Activated CD8-positive, alpha-beta T cell treated with anti-CD3 and anti-CD28 coated beads for 36 hours (primary cell): ENCODE data around the gene HIGD2A. TPM values are rescaled to one million over a fixed set of nuclear protein-coding genes. Genes with fewer than 3 reads are reported as not detected.

Experiments used
- ATAC-seq: fragments of 200-7000 bp; cut with Tn5 transposase; one replicate; pipeline ENCODE4 v1.10.0; 2021; ENCODE audit warnings: mild to moderate bottlenecking, moderate library complexity
- CTCF ChIA-PET: fragments of 350-600 bp; sonication (Branson Sonifier 250); formaldehyde crosslinking; loops from one replicate; lab custom pipeline; 2021; ENCODE audit warnings: antibody characterized with exemption; lab: Charles Lee
- POLR2A ChIA-PET: fragments of 350-600 bp; sonication (Branson Sonifier 250); formaldehyde crosslinking; loops from one replicate; lab custom pipeline; 2021; ENCODE audit warnings: antibody characterized with exemption; lab: Charles Lee
- DNase-seq: peaks from one replicate; pipeline ENCODE4 v3.0.0-alpha.2; 2020
- H3K27ac Mint-ChIP-seq: one replicate; pipeline ENCODE4 v1.8.0; 2021; ENCODE audit warnings: mild to moderate bottlenecking, mixed read lengths
- H3K27me3 Mint-ChIP-seq: one replicate; pipeline ENCODE4 v1.8.0; 2021; ENCODE audit warnings: mixed read lengths
- H3K36me3 Mint-ChIP-seq: one replicate; pipeline ENCODE4 v1.8.0; 2021; ENCODE audit warnings: low read depth, mixed read lengths
- H3K4me1 Mint-ChIP-seq: one replicate; pipeline ENCODE4 v1.8.0; 2021; ENCODE audit warnings: low read depth, mixed read lengths
- H3K4me3 Mint-ChIP-seq: one replicate; pipeline ENCODE4 v1.8.0; 2021; ENCODE audit warnings: mild to moderate bottlenecking, moderate library complexity, mixed read lengths
- H3K9me3 Mint-ChIP-seq: one replicate; pipeline ENCODE4 v1.8.0; 2021; ENCODE audit warnings: mixed read lengths
- intact Hi-C: fragments of 100-400 bp; cut with micrococcal nuclease; formaldehyde crosslinking; loops from one replicate; pipeline ENCODE4 v1.10.0; 2022
- total RNA-seq, 2 experiments: library from RNA; stranded (reverse); gene quantifications; one replicate each; pipeline ENCODE4 v1.2.3, GENCODE V29; 2021
- TF ChIP-seq, protein P1 (sequence below): fragments of 200-600 bp; IDR thresholded peaks from one replicate; pipeline ENCODE4 v1.8.0; 2022; ENCODE audit warnings: antibody characterized with exemption, mild to moderate bottlenecking

HIGD2A gene
- total RNA-seq, 2 experiments from 2014 or later: 118 to 120 TPM

DNA sequence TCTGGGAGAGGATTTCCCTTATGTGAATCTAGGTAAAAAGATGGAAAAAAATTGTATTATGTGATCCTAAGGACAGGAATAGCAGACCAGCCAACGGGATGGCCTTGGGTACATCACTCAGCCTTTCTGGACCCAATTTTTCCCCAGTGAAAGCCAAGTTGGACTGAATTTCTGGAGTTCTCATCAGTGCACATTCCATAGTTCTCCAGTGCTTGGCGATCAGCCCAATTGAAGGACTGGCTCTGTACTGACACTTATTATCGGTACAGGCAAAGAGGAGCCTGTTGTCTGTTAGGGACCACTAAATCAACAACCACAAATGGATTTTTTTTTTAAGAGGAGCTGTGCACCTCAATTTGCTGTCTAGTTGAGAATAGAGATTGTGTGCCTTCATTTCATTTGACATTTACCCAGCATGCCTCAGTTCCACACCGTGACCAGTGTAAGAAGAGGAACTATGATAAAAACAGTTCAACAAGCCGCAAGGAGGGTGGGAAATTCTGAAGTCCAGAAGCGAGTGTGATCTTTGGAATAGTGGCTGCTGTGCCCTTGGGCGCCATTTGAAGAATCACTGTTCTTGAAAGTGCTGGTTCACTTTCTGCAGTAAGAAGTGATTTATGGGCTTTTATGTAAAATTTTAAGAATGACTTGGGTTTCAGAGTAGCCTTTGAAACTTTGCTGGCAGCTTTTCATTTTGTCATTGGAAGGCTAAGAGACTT, 15.3 kb upstream of the HIGD2A start:
- Mint-ChIP-seq H3K4me3 (no peak overlapping the region), H3K9me3 (no peaks in the 10 kb centered on the region), H3K36me3 (peaks cover 14% of the 10 kb centered on the region), H3K4me1 (no peaks in the 10 kb centered on the region), H3K27ac (no peak overlapping the region), H3K27me3 (no peaks in the 10 kb centered on the region)
- intact Hi-C loops: no loop called here
- CTCF ChIA-PET: interaction anchor here (0.9 kb wide), 1 partner anchor 8 kb away, joined by 3 read pairs; no protein-coding TSS in a partner anchor
- DNase-seq: no peak
- POLR2A ChIA-PET: interaction anchor here (2.1 kb wide), 1 partner anchor 10 kb away, joined by 13 read pairs; no protein-coding TSS in a partner anchor
- no peak for ATAC-seq
- TF ChIP-seq, protein P1, sequence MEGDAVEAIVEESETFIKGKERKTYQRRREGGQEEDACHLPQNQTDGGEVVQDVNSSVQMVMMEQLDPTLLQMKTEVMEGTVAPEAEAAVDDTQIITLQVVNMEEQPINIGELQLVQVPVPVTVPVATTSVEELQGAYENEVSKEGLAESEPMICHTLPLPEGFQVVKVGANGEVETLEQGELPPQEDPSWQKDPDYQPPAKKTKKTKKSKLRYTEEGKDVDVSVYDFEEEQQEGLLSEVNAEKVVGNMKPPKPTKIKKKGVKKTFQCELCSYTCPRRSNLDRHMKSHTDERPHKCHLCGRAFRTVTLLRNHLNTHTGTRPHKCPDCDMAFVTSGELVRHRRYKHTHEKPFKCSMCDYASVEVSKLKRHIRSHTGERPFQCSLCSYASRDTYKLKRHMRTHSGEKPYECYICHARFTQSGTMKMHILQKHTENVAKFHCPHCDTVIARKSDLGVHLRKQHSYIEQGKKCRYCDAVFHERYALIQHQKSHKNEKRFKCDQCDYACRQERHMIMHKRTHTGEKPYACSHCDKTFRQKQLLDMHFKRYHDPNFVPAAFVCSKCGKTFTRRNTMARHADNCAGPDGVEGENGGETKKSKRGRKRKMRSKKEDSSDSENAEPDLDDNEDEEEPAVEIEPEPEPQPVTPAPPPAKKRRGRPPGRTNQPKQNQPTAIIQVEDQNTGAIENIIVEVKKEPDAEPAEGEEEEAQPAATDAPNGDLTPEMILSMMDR: no peak

- POLR2A ChIA-PET: interaction anchor here (1.3 to 4.0 kb wide), 2 partner anchors 8 to 18 kb away, joined by 4 to 14 read pairs; partner anchors contain the start of genes HIGD2A, KIAA1191 and NOP16
- no peak overlapping the region for H3K27ac Mint-ChIP-seq
- DNase-seq: no peak
- no peaks in the 10 kb centered on the region for H3K27me3 Mint-ChIP-seq
- peaks cover 51% of the 10 kb centered on the region for H3K36me3 Mint-ChIP-seq
- CTCF ChIA-PET: interaction anchor here (0.7 kb wide), 1 partner anchor 25 kb away, joined by 3 read pairs; no protein-coding TSS in a partner anchor
- intact Hi-C loops: no loop called here
- no peaks in the 10 kb centered on the region for H3K9me3 Mint-ChIP-seq
- TF ChIP-seq, protein P1: no peak
- ATAC-seq: no peak
- H3K4me1 Mint-ChIP-seq: peaks cover 2% of the 10 kb centered on the region
- no peak overlapping the region for H3K4me3 Mint-ChIP-seq
These were observed 8.7 kb upstream of the HIGD2A start for GRCh38 chr5:176379881-176380280.

DNA sequence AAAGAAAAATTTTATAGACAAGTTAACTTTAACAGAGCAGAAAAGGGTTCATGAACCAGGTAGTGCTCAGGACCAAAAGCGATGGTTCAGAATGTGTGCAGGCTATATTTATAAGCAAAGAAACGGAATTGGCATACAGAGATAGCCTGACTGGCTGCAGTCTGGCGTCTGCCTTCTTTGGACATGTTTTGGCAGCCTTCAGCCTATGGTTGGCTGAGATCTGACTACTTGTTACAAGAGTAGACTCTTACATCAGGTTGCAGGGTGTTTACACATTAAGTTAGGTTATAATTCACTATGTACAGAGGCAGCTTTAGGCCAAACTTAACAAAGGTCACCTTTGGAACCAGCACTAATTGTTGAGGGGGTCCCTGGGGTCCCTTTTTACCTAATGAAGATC, 7.1 kb upstream of the HIGD2A start:
- Mint-ChIP-seq H3K4me1 (peaks cover 15% of the 10 kb centered on the region), H3K4me3 (no peak overlapping the region), H3K36me3 (peaks cover 61% of the 10 kb centered on the region), H3K27ac (no peak overlapping the region), H3K27me3 (no peaks in the 10 kb centered on the region), H3K9me3 (no peaks in the 10 kb centered on the region)
- ATAC-seq (no peak), DNase-seq (no peak)
- POLR2A ChIA-PET: interaction anchor here (1.1 to 4.0 kb wide), 5 partner anchors 9 to 20 kb away, joined by 3 to 14 read pairs (median 13); partner anchors contain the start of genes ARL10 and KIAA1191
- CTCF ChIA-PET: interaction anchor here (0.9 kb wide), 1 partner anchor 9 kb away, joined by 3 read pairs; no protein-coding TSS in a partner anchor
- TF ChIP-seq, protein P1: no peak
- intact Hi-C loops: no loop called here

DNA sequence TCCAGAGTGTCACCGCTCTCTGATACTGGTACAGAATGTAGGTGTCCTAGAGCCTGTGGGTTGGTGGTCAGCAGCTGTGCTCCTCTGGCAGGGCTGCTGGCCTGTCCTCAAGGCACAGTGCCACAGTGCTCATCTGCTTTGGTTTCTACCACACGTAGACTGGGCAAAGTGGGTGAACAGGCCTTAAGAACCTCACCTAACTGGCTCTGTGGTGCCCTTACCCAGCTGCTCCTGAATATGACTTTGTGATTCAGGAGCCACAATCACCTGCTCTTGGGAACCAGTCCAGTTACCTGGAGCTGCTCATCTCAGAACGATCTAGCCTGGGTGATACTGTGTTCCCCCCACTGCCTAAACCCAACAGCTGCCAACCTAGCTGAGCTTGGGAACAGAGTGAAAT, 6.6 kb upstream of the HIGD2A start:
- Mint-ChIP-seq H3K36me3 (peaks cover 66% of the 10 kb centered on the region), H3K27ac (no peak overlapping the region), H3K9me3 (no peaks in the 10 kb centered on the region), H3K27me3 (no peaks in the 10 kb centered on the region), H3K4me1 (peaks cover 20% of the 10 kb centered on the region), H3K4me3 (no peak overlapping the region)
- ATAC-seq (no peak), DNase-seq (no peak)
- intact Hi-C loops: no loop called here
- ChIA-PET CTCF (no interaction called here), POLR2A (interaction anchor here (1.1 to 4.0 kb wide), 5 partner anchors 10 to 20 kb away, joined by 3 to 14 read pairs (median 13); partner anchors contain the start of genes ARL10 and KIAA1191)
- TF ChIP-seq, protein P1: no peak

- POLR2A ChIA-PET: interaction anchor here (3.1 to 4.0 kb wide), 3 partner anchors 10 to 21 kb away, joined by 13 to 14 read pairs (median 14); partner anchors contain the start of gene KIAA1191
- CTCF ChIA-PET: no interaction called here
- intact Hi-C loops: no loop called here
- Mint-ChIP-seq H3K36me3 (peaks cover 72% of the 10 kb centered on the region), H3K4me1 (peaks cover 23% of the 10 kb centered on the region), H3K4me3 (no peak overlapping the region), H3K27ac (no peak overlapping the region), H3K9me3 (no peaks in the 10 kb centered on the region), H3K27me3 (no peaks in the 10 kb centered on the region)
- no peak for DNase-seq
- no peak for ATAC-seq
- TF ChIP-seq, protein P1: no peak
These were observed 5.8 kb upstream of the HIGD2A start for GRCh38 chr5:176382721-176383120.
